GM12891 (cell line): ENCODE data around the gene HIRA.

Experiments
- DNase-seq: peaks from one replicate; pipeline ENCODE4 v3.0.0; 2011; ENCODE audit warnings: low spot score; ENCODE audit not compliant: insufficient read length
- FAIRE-seq: peaks from 2 replicates; lab custom pipeline; 2011; peaks lifted over from hg19 to GRCh38; lab: Jason Lieb, UNC
- PAX5 ChIP-seq: IDR thresholded peaks from 2 replicates; pipeline ENCODE4 v1.6.1; 2011; ENCODE audit warnings: low read length, moderate library complexity, mild to moderate bottlenecking; ENCODE audit not compliant: insufficient read depth, severe bottlenecking
- POLR2A ChIP-seq: IDR thresholded peaks from 2 replicates; pipeline ENCODE4 v1.6.1; 2011; ENCODE audit warnings: low read depth, low read length, control low read depth
- POLR2AphosphoS5 ChIP-seq: IDR thresholded peaks from 2 replicates; pipeline ENCODE4 v1.6.1; 2011; ENCODE audit warnings: low read depth, low read length, control low read depth
- POU2F2 ChIP-seq: IDR thresholded peaks from 2 replicates; pipeline ENCODE4 v1.6.1; 2011; ENCODE audit warnings: low read depth, mild to moderate bottlenecking, control low read depth, low read length, moderate library complexity
- SPI1 ChIP-seq: IDR thresholded peaks from 2 replicates; pipeline ENCODE4 v1.6.1; 2011; ENCODE audit warnings: low read depth, low read length, control low read depth
- TAF1 ChIP-seq: IDR thresholded peaks from 2 replicates; pipeline ENCODE4 v1.6.1; 2011; ENCODE audit warnings: low read depth, low read length, control low read depth

Gene HIRA

GRCh38 chr22:19410941-19411689 is 20.4 kb downstream of the HIRA start:
- no peak for FAIRE-seq
- no peak for DNase-seq
- TF ChIP-seq PAX5 (no peak), SPI1 (no peak), POLR2A (no peak), POLR2AphosphoS5 (no peak), POU2F2 (no peak), TAF1 (no peak)

- TF ChIP-seq PAX5 (no peak), POU2F2 (no peak), SPI1 (no peak), POLR2AphosphoS5 (no peak), TAF1 (no peak)
- FAIRE-seq, result no peak
- DNase-seq, result no peak
Measured at GRCh38 chr22:19407649-19408606, 23.6 kb downstream of the HIRA start.

GRCh38 chr22:19406846-19407245 is 24.7 kb downstream of the HIRA start:
- DNase-seq (no peak), FAIRE-seq (no peak)
- TF ChIP-seq POLR2AphosphoS5 (no peak), TAF1 (no peak), POLR2A (no peak)

GRCh38 chr22:19406281-19406811 is 25.2 kb downstream of the HIRA start:
- no peak for FAIRE-seq
- TF ChIP-seq POLR2A (no peak), POLR2AphosphoS5 (no peak), SPI1 (no peak), TAF1 (no peak), POU2F2 (no peak), PAX5 (no peak)
- no peak for DNase-seq

- FAIRE-seq, result no peak
- TF ChIP-seq PAX5 (no peak), SPI1 (no peak), POLR2AphosphoS5 (no peak), TAF1 (no peak), POU2F2 (no peak), POLR2A (no peak)
- DNase-seq, result no peak
Measured at GRCh38 chr22:19405652-19406051, 25.9 kb downstream of the HIRA start.

GRCh38 chr22:19405133-19405532 is 26.4 kb downstream of the HIRA start:
- DNase-seq, result no peak
- peak; percentile 33 for FAIRE-seq
- no peak for TF ChIP-seq POU2F2
- no peak for TF ChIP-seq SPI1
- TF ChIP-seq PAX5, result no peak
- TF ChIP-seq POLR2AphosphoS5, result no peak
- TF ChIP-seq TAF1, result no peak
- no peak for TF ChIP-seq POLR2A

GRCh38 chr22:19404676-19405075 is 26.9 kb downstream of the HIRA start:
- no peak for FAIRE-seq
- TF ChIP-seq TAF1, result no peak
- TF ChIP-seq SPI1, result no peak
- TF ChIP-seq POLR2A, result no peak
- no peak for TF ChIP-seq POLR2AphosphoS5
- no peak for TF ChIP-seq POU2F2
- no peak for DNase-seq

GRCh38 chr22:19402642-19403191 is 28.8 kb downstream of the HIRA start:
- DNase-seq, result no peak
- FAIRE-seq, result no peak
- TF ChIP-seq SPI1 (no peak), POLR2AphosphoS5 (no peak), TAF1 (no peak), POLR2A (no peak), PAX5 (no peak), POU2F2 (no peak)

GRCh38 chr22:19401483-19401882 is 30.1 kb downstream of the HIRA start:
- TF ChIP-seq SPI1 (no peak), TAF1 (no peak), POLR2AphosphoS5 (no peak), POU2F2 (no peak), PAX5 (no peak), POLR2A (no peak)
- FAIRE-seq (no peak), DNase-seq (no peak)
